Activated CD8-positive, alpha-beta memory T cell treated with anti-CD3 and anti-CD28 coated beads for 24 hours (primary cell): ENCODE results near the gene KDM5B.
"Not testable (repeated sequence)": the region's sequence is repeated elsewhere in the genome, so short reads cannot be mapped to it uniquely, and the experiment has no call there.

ENCODE experiments used
- DNase-seq: peaks from one replicate; pipeline ENCODE4 v3.0.0-alpha.2; 2020

KDM5B gene

GRCh38 chr1:202807926-202808757 lies at the start of gene KDM5B:
KDM5B (minus strand) TSS chr1:202808421; CDS start chr1:202808305, 116 bp downstream.
- peak; percentile 84 for DNase-seq

- no peak for DNase-seq
These were observed 49.0 kb upstream of the KDM5B start for GRCh38 chr1:202857136-202857610.

- no peak for DNase-seq
These were observed 47.8 kb upstream of the KDM5B start for GRCh38 chr1:202856014-202856413.

DNA sequence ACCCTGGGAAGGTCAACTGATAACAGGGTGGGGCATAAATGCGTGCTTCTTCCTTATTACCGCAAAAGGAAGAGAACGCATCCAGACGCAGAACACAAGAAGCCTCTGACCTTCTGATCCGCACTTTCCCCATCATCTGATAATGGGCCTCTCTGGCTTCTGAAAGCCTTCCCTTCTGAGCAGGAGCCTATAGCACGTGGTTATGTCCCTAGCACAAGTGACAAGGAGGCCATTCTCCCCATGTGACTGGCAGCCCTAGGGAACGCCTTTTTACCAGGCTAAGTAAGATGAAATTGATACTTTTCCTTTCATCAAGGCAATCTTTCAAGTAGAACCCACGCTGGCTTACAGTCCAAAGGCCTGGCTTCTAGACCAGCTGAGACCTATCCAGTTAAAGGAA lies 46.6 kb upstream of the KDM5B start:
- DNase-seq, result no peak

DNA sequence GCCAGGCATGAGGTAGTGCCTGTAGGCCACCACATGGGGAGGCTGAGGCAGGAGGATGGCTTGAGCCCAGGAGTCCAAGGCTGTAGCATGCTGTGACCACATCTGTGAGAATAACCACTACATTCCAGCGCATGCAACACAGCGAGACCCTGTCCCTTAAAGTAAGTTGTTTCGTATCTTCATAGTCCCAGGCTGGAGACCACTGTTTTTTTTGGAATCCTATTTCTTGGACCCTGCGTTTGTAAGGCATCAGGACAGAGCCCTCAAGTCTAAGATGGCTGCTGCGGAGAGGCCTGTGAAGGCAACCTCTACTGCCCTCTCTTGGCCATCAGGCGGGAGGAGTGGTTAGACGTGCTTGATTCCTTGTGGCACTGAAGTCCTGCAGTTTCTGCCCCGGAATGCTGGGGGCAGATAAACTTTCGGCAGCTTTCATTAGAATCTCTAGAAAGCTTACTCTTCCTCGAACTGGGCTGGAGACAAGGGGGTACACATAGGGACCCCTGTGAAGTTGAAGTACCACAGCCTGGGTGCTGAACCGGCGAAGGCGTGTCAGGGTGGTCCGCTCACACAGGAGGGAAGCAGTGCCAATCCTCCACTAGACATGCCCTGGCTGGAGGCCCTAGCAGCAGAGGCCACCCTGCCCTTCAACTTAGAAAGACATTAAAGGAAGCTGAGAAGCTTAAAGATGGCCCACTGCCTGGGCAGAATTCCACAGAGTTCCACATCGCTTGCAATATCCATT lies 44.1 kb upstream of the KDM5B start:
- peak; percentile 66 for DNase-seq

DNA sequence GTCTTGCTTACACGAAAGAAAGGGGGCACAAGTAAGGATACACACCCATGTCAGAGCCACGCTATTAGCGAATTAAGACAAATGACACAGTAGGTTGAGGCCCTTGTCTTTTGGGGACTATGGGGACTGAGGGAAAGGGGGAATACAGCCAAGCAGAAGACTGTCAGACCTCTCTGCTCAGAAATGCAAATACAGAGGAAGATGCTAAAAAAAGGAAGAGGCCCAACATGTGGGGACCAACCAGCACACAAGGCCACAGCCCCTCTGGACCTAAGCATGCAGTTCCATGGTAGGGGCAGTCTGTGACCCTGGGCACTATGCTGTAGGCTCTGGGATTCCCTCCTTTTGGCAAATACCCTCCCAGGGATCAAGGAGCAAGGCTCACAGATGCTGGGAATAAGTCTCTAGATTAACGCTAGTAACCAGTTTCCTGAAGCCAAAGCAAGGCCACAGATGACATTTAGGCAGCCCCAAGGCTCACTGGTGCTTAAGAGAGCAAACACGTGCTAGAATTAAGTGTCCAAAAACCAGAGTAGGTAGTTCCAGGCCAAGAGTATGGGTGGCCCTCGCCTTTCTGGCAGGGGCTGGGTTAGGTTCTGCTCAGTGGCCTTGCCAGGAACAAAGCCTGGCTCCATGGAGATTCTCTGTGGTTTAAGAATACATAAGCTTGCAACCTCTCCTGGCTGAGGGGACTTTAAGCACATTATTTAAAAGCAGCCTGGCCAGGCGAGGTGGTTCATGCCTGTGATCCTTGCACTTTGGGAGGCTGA lies 42.6 kb upstream of the KDM5B start:
- no peak for DNase-seq

- DNase-seq, result no peak
These were observed 39.9 kb upstream of the KDM5B start for GRCh38 chr1:202848191-202848542.

- DNase-seq, result no peak
These were observed 36.7 kb upstream of the KDM5B start for GRCh38 chr1:202844935-202845334.

- DNase-seq, result no peak
These were observed 36.0 kb upstream of the KDM5B start for GRCh38 chr1:202844259-202844658.

DNA sequence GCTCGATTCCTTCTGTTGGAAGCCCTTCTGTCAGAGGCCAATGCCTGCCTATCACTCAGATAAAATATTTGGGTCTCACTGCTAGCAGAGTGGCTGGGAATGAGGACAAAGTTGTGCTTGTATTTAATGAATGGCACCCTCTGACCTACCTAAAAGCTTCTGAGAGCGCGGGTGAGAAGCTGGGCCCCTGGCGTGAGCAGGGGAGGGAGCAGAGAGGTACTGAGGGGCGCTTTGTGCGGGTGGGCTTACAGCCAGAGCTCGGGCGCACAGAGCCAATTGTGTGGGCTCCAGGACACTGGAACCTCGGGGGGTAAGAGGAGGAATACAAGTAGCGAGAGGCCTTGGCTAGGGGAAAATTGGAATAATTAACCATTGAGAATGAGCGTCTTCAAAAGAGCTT lies 34.9 kb upstream of the KDM5B start:
- DNase-seq, result no peak

DNA sequence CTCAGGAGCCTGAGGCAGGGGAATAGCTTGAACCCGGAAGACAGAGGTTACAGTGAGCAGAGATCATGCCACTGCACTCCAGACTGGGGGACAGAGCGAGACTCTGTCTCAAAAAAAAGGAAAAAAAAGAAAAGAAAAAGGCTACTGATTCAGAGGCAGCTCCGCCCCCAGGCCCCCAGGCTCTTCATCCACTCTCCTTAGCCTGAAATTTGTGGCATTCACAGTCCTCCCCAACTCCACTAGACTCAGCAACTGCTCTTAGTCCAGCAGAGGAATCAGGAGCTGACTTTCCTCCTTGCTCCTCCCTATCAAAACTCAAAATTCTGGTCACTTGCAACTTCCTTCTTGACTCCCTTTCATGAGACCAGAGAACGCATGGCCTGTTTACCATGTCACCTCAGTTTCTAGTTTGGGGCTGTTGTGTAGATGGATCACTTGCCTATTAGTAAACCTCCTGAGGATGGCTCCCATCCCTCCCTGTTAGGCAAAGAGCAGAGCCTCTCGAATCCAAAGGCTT lies 29.6 kb upstream of the KDM5B start:
- DNase-seq, result no peak

- no peak for DNase-seq
These were observed 28.6 kb upstream of the KDM5B start for GRCh38 chr1:202836623-202837403.

DNA sequence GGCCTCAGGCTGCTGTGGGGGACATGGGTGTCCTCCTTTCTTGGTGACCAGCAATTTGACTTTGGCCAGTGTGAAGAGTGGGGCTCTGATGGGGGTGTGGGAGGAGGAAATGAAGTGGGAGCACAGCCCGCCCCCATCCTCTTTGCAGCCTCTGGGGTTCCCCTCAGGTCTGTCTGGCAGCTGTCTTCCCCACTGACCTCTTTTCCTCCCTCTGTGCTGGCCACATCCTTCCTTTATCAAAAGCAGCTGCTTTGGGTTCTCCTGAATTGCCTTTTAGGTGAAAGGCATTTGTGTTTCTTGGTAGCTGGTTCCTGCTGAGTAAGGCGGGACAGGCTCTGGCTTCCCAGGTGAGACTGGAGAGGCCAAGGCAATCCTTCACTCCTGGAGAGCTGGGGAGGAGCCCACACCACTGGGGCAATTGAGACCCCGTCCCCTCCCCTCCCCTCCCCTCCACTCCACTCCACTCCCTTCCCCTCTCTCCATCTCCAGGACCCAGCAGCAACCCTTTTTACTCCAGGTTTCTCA lies 27.4 kb upstream of the KDM5B start:
- no peak for DNase-seq

DNA sequence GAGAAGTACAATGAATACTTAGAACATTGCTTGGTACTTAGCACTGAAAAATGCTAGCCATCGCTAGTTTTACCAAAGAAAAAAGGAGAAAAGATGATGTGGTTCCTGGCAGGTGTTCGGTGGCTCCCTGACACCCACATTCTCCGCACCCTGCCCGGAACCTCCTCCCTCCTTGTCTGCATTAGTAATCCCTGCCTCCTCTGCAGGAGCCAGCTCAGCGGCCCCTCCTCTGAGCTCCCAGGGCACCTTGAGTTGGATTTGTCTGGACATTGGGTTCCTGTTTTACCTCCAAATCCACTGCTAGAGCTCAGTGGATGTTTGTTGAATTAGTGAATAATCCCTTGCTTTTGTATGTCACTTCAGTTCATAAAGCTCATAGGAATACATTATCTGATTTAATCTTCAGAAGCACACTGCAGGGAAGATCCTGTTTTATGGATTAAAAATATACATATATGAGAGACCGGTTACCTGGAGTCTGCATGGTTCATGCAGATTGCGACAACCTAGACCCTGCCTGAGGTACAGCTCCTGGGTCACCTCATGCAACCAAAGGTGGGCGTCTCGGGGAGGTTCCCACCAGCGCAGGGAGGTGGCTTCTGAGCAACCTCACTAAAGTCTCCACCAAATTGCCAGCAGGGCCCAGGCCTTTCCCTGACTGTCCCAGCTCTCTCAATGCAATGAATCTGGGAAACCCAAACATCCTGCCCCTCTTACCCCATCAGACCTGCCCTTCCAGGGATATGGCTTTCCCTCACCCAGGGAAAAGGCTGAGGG lies 26.7 kb upstream of the KDM5B start:
- DNase-seq, result no peak

DNA sequence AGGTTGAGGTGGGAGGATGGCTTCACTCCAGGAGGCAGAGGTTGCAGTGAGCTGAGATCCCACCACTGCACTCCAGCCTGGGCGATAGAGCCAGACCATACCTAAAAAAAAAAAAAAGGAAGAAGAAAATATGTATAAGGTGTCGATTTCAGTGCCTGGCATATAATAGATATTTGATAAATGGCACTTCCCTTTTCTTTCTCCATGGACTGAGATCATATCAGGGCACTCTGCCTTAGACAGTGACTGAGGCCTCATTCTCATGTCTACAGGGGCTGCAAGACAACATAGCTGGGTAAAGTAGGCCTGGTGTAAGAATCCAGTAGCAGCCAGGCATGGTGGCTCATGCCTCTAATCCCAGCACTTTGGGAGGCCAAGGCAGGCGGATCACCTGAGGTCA lies 23.7 kb upstream of the KDM5B start:
- DNase-seq, result no peak

GRCh38 chr1:202829223-202829622 lies 21.0 kb upstream of the KDM5B start:
- DNase-seq, result not testable (repeated sequence)

GRCh38 chr1:202825748-202826147 lies 17.5 kb upstream of the KDM5B start:
- DNase-seq, result no peak

GRCh38 chr1:202821467-202821866 lies 13.2 kb upstream of the KDM5B start:
- no peak for DNase-seq

DNA sequence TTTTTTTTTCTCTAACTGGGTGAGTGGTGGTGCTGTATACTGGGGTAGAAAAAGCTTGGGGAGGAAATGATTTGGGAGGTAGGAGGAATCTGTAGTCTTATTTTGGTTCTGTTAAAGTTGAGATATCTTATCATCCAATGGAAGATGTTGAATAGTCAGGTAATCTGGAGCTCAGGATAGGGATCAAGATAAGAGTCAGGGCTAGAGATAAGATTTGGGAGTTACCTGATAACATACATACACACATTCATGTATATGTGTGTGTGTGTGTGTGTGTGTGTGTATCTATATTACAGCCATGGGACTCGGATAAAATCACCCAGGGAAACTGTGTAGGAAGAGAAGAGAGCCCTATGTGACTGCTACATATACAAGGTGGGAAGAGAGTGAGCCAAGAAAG lies 10.6 kb upstream of the KDM5B start:
- DNase-seq, result no peak

GRCh38 chr1:202815120-202815519 lies 6.9 kb upstream of the KDM5B start:
- DNase-seq, result no peak
